Measurements from ENCODE around the gene ASPRV1.

Gene ASPRV1

DNA sequence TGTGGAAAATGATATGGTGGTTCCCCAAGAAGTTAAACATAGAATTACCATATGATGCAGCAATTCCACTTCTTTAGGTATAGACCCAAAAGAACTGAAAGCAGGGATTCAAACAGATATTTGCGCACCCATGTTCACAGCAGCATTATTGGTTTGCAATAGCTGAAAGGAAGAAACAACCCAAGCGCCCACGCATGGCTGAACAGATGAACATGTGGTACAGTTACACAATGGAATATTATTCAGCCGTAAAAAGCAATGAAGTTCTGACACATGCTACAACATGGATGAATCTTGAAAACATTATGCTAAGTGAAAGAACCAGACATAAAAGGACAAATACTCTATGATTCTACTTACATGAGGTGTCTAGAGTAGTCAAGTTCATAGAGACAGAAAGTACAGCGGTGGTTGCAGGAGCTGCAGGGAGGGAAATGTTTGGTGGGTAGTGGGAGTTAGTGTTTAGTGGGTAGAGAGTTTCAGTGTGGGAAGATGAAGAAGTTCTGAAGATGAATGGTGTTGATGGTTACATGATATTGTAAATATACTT lies 26.7 kb upstream of the ASPRV1 start:
- DNase-seq: no peak

- DNase-seq: no peak
Observed at GRCh38 chr2:69986691-69987090, 25.3 kb upstream of the ASPRV1 start.

DNA sequence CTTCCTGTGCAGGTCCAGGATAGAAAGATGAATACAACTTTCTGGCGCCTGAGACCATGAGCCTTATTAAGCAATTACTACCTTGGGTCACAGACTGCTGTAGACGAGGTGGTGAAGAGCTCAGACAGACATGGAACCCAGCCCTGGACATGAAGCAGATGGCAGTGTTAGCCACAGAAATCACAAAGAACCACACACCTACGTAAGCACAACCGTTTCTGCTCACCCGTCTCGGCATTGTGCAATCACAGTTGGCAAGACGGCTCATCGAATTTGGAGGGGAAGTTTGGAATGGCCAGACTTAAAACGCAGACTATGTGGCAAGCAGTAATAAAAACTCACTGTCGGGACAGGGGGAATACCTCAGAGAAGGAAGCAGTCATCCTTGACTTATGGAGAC lies 24.3 kb upstream of the ASPRV1 start:
- DNase-seq: no peak

GRCh38 chr2:69985216-69985615 lies 23.8 kb upstream of the ASPRV1 start:
- DNase-seq: no peak

DNA sequence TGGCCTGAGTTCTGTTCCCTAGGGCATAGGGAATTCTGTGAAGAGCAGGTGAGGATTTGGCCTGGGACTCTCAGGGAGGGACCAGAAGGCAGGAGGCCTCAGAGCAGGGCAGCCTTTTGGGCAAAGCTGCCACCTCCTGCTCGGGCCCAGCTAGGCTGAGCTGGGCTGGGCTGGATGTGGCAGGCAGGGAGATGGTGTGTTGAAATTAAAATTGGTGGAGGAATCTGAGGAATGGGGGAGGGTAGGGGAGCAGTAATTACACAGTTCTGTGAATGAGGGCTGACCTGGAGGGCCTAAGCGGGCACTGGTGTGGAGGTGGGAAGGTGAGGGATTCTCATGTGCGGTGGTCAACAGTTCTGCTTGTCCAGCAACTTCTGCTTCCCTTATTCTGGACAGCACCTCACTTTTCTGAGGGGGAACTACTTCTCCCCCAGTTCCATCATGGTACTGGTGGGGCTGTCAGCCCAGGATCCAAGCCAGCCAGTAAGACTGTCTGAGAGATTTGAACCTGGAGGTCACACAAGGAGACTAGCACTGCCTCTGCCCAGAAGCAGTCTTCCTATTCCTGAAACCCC lies 22.0 kb upstream of the ASPRV1 start:
- no peak for DNase-seq

- DNase-seq: no peak
Observed at GRCh38 chr2:69979902-69980807, 18.7 kb upstream of the ASPRV1 start.

GRCh38 chr2:69977906-69978482 lies 16.6 kb upstream of the ASPRV1 start:
- no peak for DNase-seq

DNA sequence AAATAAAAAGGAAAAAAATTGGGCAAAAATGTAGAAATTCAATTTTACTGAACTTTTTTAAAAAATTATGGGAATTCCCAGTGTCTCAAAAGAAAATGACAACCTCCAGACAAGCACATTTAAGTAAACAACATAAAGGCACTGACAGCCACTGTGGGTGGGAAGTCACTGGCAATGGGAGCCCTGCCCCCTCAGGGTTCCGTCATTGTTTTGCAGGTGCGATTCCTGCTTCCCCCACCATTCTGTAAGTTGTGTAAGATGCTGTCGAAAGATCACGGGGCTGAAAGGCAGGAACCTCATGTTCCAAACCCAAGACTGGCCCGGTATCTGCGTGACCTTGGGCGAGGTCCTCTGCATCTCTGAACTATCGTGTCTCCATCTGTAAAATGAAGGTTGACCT lies 15.8 kb upstream of the ASPRV1 start:
- no peak for DNase-seq

DNA sequence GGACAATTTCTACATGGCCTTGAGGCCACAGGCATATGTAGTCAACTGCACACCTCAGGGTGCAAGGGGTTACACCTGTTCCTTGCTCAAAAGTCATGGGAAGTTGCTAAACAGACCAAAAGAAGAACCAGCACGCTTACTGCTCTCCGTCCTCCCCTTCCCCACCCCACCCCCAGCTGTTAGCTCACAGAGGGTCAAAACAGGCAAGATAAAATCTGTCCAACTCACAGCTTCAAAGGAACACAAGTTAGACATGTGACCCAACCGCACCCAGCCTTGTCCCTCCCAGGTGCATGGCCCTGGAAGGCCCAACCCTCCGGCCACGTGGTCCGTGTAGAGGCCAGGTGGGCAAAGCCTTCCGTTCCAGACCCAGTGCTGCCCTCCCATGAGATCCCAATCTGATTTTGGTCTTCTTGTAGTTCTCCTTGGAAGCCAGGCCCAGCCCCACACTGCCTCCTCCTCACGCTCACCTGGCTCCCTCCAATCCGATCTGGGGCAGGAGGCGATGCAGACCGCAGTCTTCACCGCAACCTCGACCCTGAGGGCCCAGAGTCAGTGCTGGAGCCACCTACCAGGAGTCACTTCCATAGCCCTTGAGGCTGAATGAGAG lies 14.5 kb upstream of the ASPRV1 start:
- no peak for DNase-seq

GRCh38 chr2:69975136-69975852 lies 13.9 kb upstream of the ASPRV1 start:
- no peak for DNase-seq

- no peak for DNase-seq
Observed at GRCh38 chr2:69973335-69973735, 11.9 kb upstream of the ASPRV1 start.

DNA sequence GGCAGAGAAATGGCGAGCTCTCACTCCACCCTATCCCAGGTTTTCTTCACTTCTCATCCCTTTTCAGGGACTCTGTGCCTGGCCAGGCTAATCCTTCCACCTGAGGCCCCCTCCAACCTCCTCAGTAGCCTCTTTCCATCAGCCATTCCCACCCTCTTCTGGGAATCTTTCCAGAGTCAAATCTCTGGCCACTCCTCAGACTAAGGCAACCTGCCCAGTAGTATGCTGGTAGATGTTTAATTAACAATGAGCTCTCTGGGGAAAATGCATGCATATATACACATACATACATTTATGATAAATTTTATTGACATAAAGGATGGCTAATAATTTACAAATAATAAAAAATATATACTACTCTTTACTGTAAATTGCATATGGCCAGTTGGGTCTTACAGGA lies 11.4 kb upstream of the ASPRV1 start:
- no peak for DNase-seq

GRCh38 chr2:69969991-69970390 lies 8.6 kb upstream of the ASPRV1 start:
- no peak for DNase-seq

DNA sequence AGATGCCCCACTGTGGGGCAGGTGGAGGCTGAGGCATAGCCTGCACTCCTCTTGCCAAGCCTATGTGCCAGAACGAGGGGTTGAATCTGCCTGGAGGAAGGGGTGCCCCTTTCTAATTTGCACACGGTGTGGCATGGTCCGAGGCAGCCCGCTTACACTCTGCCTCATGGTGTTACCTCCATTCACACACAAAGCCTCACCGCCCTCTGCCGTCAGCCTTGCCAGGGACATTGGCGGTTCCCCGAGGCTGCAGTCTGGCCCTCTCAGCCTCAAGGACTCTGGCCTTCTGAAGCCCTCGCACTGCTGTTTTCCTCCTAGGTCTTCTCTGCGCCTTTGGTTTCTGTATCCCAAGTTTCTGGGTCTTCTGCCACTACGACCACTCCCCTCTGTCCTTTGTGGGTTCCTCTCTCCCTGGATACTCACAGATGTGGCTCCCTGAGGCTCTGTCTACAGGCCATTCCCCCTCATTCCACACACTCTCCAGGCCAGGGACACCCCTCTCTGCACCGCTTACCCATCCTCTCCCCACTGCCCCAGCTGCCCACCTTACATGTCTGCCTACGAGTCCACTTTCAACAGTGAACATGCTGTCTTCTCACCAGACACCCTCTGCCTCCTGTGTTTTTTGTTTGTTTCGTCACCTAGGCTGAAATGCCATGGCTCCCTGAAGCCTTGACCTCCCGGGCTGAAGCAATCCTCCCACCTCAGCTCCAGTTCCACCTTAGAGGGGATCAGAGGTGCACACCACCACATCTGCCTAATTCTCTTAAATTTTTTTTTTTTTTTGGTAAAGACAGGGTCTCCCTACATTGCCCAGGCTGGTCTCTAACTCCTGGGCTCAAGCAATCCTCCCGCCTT lies 7.9 kb upstream of the ASPRV1 start:
- no peak for DNase-seq

DNA sequence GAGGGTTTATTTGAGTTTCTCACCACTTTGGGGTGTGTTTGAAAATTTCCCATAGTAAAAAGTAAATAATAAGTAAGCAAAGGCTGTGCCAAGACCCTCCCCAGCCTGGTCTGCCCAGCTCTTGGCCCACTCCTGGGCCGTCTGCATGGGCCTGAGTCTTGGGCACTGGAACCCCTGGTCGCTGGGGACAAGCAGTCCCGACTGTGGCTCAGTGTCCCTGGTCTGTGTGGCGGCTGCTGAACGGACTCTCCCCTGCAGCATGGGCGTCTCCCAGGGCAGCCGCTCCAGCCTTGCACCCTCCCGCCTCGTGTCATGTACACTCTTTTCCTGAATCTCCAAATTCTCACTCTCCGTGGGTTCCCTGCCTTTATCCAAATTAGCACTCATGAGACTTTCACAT lies 7.2 kb upstream of the ASPRV1 start:
- no peak for DNase-seq

DNA sequence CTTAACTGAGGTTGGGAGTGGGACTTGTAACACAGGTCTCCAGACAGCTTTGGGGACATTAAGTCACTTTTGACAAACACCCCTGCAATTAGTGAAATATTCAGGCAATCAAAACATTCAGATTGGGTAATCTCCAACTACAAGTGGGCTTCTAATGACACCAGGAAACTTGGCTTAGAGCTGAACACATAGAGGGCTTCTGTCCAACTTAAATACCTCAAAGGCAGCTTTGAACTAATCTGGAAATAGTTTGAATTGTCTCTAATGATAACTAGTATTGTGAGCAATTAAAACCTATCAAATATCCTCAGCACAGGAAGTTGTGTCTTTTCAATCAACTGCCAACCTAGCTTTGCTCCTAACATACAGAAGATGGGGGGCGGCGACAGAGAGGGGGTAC lies 5.1 kb upstream of the ASPRV1 start:
- DNase-seq: no peak

GRCh38 chr2:69965756-69966445 lies 4.5 kb upstream of the ASPRV1 start:
- no peak for DNase-seq

GRCh38 chr2:69964353-69964841 lies 3.0 kb upstream of the ASPRV1 start:
- DNase-seq: no peak

- DNase-seq: no peak
Observed at GRCh38 chr2:69962986-69963730, 1.7 kb upstream of the ASPRV1 start.

- no peak for DNase-seq
Observed at GRCh38 chr2:69960821-69961220, 610 bp downstream of the ASPRV1 start.

All from SHP77 treated with DMSO at 0.1 percent for 48 hours (cell line).